ENCODE data around the gene PTPRM. TPM values are rescaled to one million over a fixed set of nuclear protein-coding genes. Genes with fewer than 3 reads are reported as not detected.
"Not testable (repeated sequence)": the region's sequence is repeated elsewhere in the genome, so short reads cannot be mapped to it uniquely, and the experiment has no call there.

PTPRM gene
- total RNA-seq, 1 donor from 2014 or later = 131 TPM

GRCh38 chr18:8443505-8443904 is 876.4 kb downstream of the PTPRM start:
- DNase-seq (ENCODE audit: low spot score) = no peak
- no peaks in the 10 kb centered on the region for H3K4me1 Mint-ChIP-seq (ENCODE audit: low read depth)

GRCh38 chr18:8446936-8447335 is 879.8 kb downstream of the PTPRM start:
- not testable (repeated sequence) for H3K27me3 Mint-ChIP-seq (ENCODE audit: low read depth); H3K27ac Mint-ChIP-seq (ENCODE audit: unreplicated experiment); DNase-seq (ENCODE audit: low spot score); H3K36me3 Mint-ChIP-seq (ENCODE audit: low read depth); H3K4me1 Mint-ChIP-seq (ENCODE audit: low read depth); H3K9me3 Mint-ChIP-seq (ENCODE audit: low read depth); H3K4me3 Mint-ChIP-seq (ENCODE audit: unreplicated experiment)

More at GRCh38 chr18:8443505-8443904, 876.4 kb downstream of the PTPRM start:
- Mint-ChIP-seq H3K27me3 (ENCODE audit: low read depth) (no peaks in the 10 kb centered on the region), H3K9me3 (ENCODE audit: low read depth) (peaks cover 8% of the 10 kb centered on the region), H3K4me3 (ENCODE audit: unreplicated experiment) (no peak overlapping the region), H3K36me3 (ENCODE audit: low read depth) (peaks cover 3% of the 10 kb centered on the region), H3K27ac (ENCODE audit: unreplicated experiment) (no peak overlapping the region)
- no peak for TF ChIP-seq CTCF (IDR thresholded peaks at IDR 0.05)

- no peak for DNase-seq (ENCODE audit: low spot score)
- H3K27me3 Mint-ChIP-seq (ENCODE audit: low read depth) = no peaks in the 10 kb centered on the region
- no peaks in the 10 kb centered on the region for H3K36me3 Mint-ChIP-seq (ENCODE audit: low read depth)
- no peak overlapping the region for H3K27ac Mint-ChIP-seq (ENCODE audit: unreplicated experiment)
- H3K4me1 Mint-ChIP-seq (ENCODE audit: low read depth) = no peaks in the 10 kb centered on the region
- no peak overlapping the region for H3K4me3 Mint-ChIP-seq (ENCODE audit: unreplicated experiment)
- TF ChIP-seq CTCF (IDR thresholded peaks at IDR 0.05) = no peak
- no peaks in the 10 kb centered on the region for H3K9me3 Mint-ChIP-seq (ENCODE audit: low read depth)
Measured at GRCh38 chr18:8448130-8448529, 881.0 kb downstream of the PTPRM start.

GRCh38 chr18:8450013-8450412 is 882.9 kb downstream of the PTPRM start:
- no peak for DNase-seq (ENCODE audit: low spot score)
- H3K9me3 Mint-ChIP-seq (ENCODE audit: low read depth) = no peaks in the 10 kb centered on the region
- TF ChIP-seq CTCF (IDR thresholded peaks at IDR 0.05) = peak; percentile 66
- no peak overlapping the region for H3K27ac Mint-ChIP-seq (ENCODE audit: unreplicated experiment)
- H3K27me3 Mint-ChIP-seq (ENCODE audit: low read depth) = no peaks in the 10 kb centered on the region
- no peaks in the 10 kb centered on the region for H3K4me1 Mint-ChIP-seq (ENCODE audit: low read depth)
- H3K36me3 Mint-ChIP-seq (ENCODE audit: low read depth) = no peaks in the 10 kb centered on the region
- H3K4me3 Mint-ChIP-seq (ENCODE audit: unreplicated experiment) = no peak overlapping the region

GRCh38 chr18:8450898-8451665 is 884.0 kb downstream of the PTPRM start:
- Mint-ChIP-seq H3K27ac (ENCODE audit: unreplicated experiment) (no peak overlapping the region), H3K4me1 (ENCODE audit: low read depth) (no peaks in the 10 kb centered on the region), H3K9me3 (ENCODE audit: low read depth) (no peaks in the 10 kb centered on the region)

More at GRCh38 chr18:8450898-8451665, 884.0 kb downstream of the PTPRM start:
- Mint-ChIP-seq H3K4me3 (ENCODE audit: unreplicated experiment) (no peak overlapping the region), H3K27me3 (ENCODE audit: low read depth) (peaks cover 4% of the 10 kb centered on the region), H3K36me3 (ENCODE audit: low read depth) (no peaks in the 10 kb centered on the region)
- no peak for DNase-seq (ENCODE audit: low spot score)
- no peak for TF ChIP-seq CTCF (IDR thresholded peaks at IDR 0.05)
